GM12878 (cell line): ENCODE measurements around the gene BMAL1. TPM values are rescaled to one million over a fixed set of nuclear protein-coding genes. Genes with fewer than 3 reads are reported as not detected.

Experiments used
- ATAC-seq: fragments of 200-7000 bp; cut with Tn5 transposase; 3 replicates; pipeline ENCODE4 v1.9.1; 2020; ENCODE audit warnings: mild to moderate bottlenecking, moderate library complexity
- BruUV-seq: library from RNA; stranded (reverse); fragments of 400-500 nt; replicated peaks from 2 replicates; lab custom pipeline; 2021; lab: Mats Ljungman, UMichigan
- CTCF ChIA-PET: fragments of 300-600 bp; sonication (Branson Sonifier 250); formaldehyde crosslinking; extraction: SDS; loops from one replicate; lab custom pipeline; 2021; ENCODE audit warnings: inconsistent platforms; lab: Yijun Ruan, JAX
- POLR2A ChIA-PET: fragments of 350-600 bp; formaldehyde crosslinking; extraction: SDS; loops from one replicate; lab custom pipeline; 2021; ENCODE audit warnings: inconsistent platforms; lab: Charles Lee
- RAD21 ChIA-PET: fragments of 300-600 bp; sonication (Branson Sonifier 250); formaldehyde crosslinking; loops from one replicate; lab custom pipeline; 2023; ENCODE audit warnings: antibody characterized with exemption; ENCODE audit not compliant: unreplicated experiment; lab: Charles Lee
- SMC1A ChIA-PET: fragments of 300-600 bp; sonication (Branson Sonifier 250); formaldehyde crosslinking; loops from one replicate; lab custom pipeline; 2023; ENCODE audit not compliant: unreplicated experiment, uncharacterized antibody; lab: Charles Lee
- DNase-seq: peaks from one replicate; pipeline ENCODE4 v3.0.0-alpha.2; 2011; ENCODE audit warnings: low read depth, low spot score
- FAIRE-seq: peaks from 3 replicates; lab custom pipeline; 2011; peaks lifted over from hg19 to GRCh38; lab: Jason Lieb, UNC
- H2AFZ ChIP-seq: 2 replicates; pipeline ENCODE4 v1.6.0; 2011; ENCODE audit warnings: low read depth, low read length, control low read depth; ENCODE audit not compliant: control insufficient read depth
- H3K27ac ChIP-seq: 2 replicates; pipeline ENCODE4 v1.5.1; 2011; ENCODE audit warnings: control low read depth; ENCODE audit not compliant: control insufficient read depth, insufficient read depth
- H3K27me3 ChIP-seq, 2 experiments: replicated peaks in 1 of 2; 2 replicates each; pipeline versions ENCODE4 v1.6.0 to v1.6.1; 2011; ENCODE audit warnings: low read length in 1 of 2; ENCODE audit not compliant: control insufficient read depth in 2 of 2, insufficient read depth in 2 of 2
- H3K36me3 ChIP-seq, 2 experiments: 2 replicates each; pipeline ENCODE4 v1.5.1; 2011; ENCODE audit warnings: low read length in 1 of 2; ENCODE audit not compliant: control insufficient read depth in 2 of 2, insufficient read depth in 2 of 2
- H3K4me1 ChIP-seq: 2 replicates; pipeline ENCODE4 v1.6.1; 2011; ENCODE audit warnings: mild to moderate bottlenecking, low read length, moderate library complexity, mixed read lengths; ENCODE audit not compliant: control insufficient read depth, insufficient read depth
- H3K4me2 ChIP-seq: 2 replicates; pipeline ENCODE4 v1.6.0; 2011; ENCODE audit warnings: control low read depth; ENCODE audit not compliant: control insufficient read depth, insufficient read depth
- H3K4me3 ChIP-seq: fragments of 200-600 bp; sonication (generic); 2 replicates; pipeline ENCODE4 v1.5.1; 2016
- H3K79me2 ChIP-seq: 2 replicates; pipeline ENCODE4 v1.6.0; 2011; ENCODE audit warnings: low read length; ENCODE audit not compliant: control insufficient read depth, insufficient read depth
- H3K9ac ChIP-seq: 2 replicates; pipeline ENCODE4 v1.8.0; 2011; ENCODE audit warnings: low read length, control low read depth, mixed read lengths; ENCODE audit not compliant: control insufficient read depth, insufficient read depth
- H3K9me3 ChIP-seq: replicated peaks from 3 replicates; pipeline ENCODE4 v1.5.1; 2011; ENCODE audit warnings: mild to moderate bottlenecking, low read length; ENCODE audit not compliant: control insufficient read depth, insufficient read depth
- H4K20me1 ChIP-seq: 2 replicates; pipeline ENCODE4 v1.6.0; 2011; ENCODE audit not compliant: control insufficient read depth, insufficient read depth
- CREB1 ChIP-seq: IDR thresholded peaks from 2 replicates; pipeline ENCODE4 v1.6.1; 2012; ENCODE audit warnings: low read depth, mild to moderate bottlenecking, inconsistent platforms
- EZH2 ChIP-seq: IDR thresholded peaks from 2 replicates; pipeline ENCODE4 v1.6.1; 2012; ENCODE audit warnings: low read depth, mild to moderate bottlenecking, control low read depth, inconsistent platforms, low read length, borderline replicate concordance; ENCODE audit not compliant: control insufficient read depth
- FOXM1 ChIP-seq: IDR thresholded peaks from 2 replicates; pipeline ENCODE4 v1.6.1; 2012; ENCODE audit warnings: low read depth, mild to moderate bottlenecking, inconsistent platforms, low read length, moderate library complexity
- SUZ12 ChIP-seq: fragments of 200-600 bp; sonication (generic); IDR thresholded peaks from one replicate; pipeline ENCODE4 v1.6.1; 2018; ENCODE audit warnings: antibody characterized with exemption, mild to moderate bottlenecking; ENCODE audit not compliant: unreplicated experiment
- WGBS: methylation state at CpG from one replicate; pipeline ENCODE4 v1.1.6; 2016; ENCODE audit warnings: low lambda C conversion rate; ENCODE audit not compliant: insufficient replicate concordance, insufficient coverage; ENCODE audit errors: missing lambda C conversion rate; 5-methylcytosine and 5-hydroxymethylcytosine counted together
- in situ Hi-C: fragments of 300-500 bp; cut with MboI; formaldehyde crosslinking; loops from 9 replicates; pipeline ENCODE4 v1.14.3; 2018; ENCODE audit warnings: mixed read lengths
- intact Hi-C: fragments of 100-400 bp; cut with micrococcal nuclease; formaldehyde crosslinking; loops from one replicate; pipeline ENCODE4 v1.14.2; 2022; ENCODE audit not compliant: unreplicated experiment
- polyA plus RNA-seq, 11 experiments: library from polyadenylated mRNA; depleted of rRNA in 4 of 11; unstranded in 6 of 11; stranded (reverse) in 5 of 11; fragments of >200 nt; fragmentation: Nextera tagmentation in 4 of 11; fragmentation: Illumina TruSeq in 1 of 11; extraction: Ambion mirVana in 4 of 11; extraction: Trizol in 1 of 11; gene quantifications; 1 replicate in 1 of 11; 2 replicates in 10 of 11; pipeline versions ENCODE4 v1.2.1 to v1.2.3, GENCODE V29; 2011 to 2016; ENCODE audit warnings: inconsistent platforms in 2 of 11, missing spikeins in 2 of 11, low read depth in 1 of 11
- total RNA-seq, 4 experiments: library from RNA; depleted of rRNA in 3 of 4; stranded (reverse); fragments of >200 nt in 3 of 4; fragmentation: Illumina TruSeq in 1 of 4; extraction: Trizol in 1 of 4; gene quantifications; 2 replicates each; pipeline versions ENCODE4 v1.2.1 to v1.2.3, GENCODE V29; 2013 to 2021
- TF ChIP-seq, protein P1 (sequence below): fragments of 450-650 bp; IDR thresholded peaks from 2 replicates; pipeline ENCODE4 v1.6.1; 2017; ENCODE audit warnings: mild to moderate bottlenecking, moderate library complexity
- TF ChIP-seq, protein P2 (sequence below): fragments of 150-350 bp; IDR thresholded peaks from 2 replicates; pipeline ENCODE4 v1.6.1; 2016; ENCODE audit warnings: low read depth, low read length
- TF ChIP-seq, protein P3 (sequence below), 3 experiments: IDR thresholded peaks in 2 of 3; conservative IDR thresholded peaks in 1 of 3; 2 replicates each; pipeline ENCODE4 v1.5.1; 2011; ENCODE audit warnings: low read depth in 3 of 3, low read length in 3 of 3, mild to moderate bottlenecking in 3 of 3, control low read depth in 2 of 3, moderate library complexity in 2 of 3, inconsistent platforms in 1 of 3, mixed read lengths in 1 of 3; ENCODE audit not compliant: control insufficient read depth in 2 of 3, insufficient read depth in 1 of 3; ENCODE audit errors: extremely low read depth in 1 of 3
- TF ChIP-seq, protein P4 (sequence below): fragments of 450-650 bp; IDR thresholded peaks from 2 replicates; pipeline ENCODE4 v1.6.1; 2016; ENCODE audit warnings: mild to moderate bottlenecking
- TF ChIP-seq, protein P5 (sequence below): fragments of 150-350 bp; IDR thresholded peaks from 2 replicates; pipeline ENCODE4 v1.6.1; 2014; ENCODE audit warnings: mild to moderate bottlenecking, low read depth, low read length

Gene BMAL1
- total and polyA plus RNA-seq, 10 of the 15 experiments (the other 5 are each of a cell fraction or from before 2014, with no cell fraction given) = 3.5 to 40.6 (median 13.6) TPM

DNA sequence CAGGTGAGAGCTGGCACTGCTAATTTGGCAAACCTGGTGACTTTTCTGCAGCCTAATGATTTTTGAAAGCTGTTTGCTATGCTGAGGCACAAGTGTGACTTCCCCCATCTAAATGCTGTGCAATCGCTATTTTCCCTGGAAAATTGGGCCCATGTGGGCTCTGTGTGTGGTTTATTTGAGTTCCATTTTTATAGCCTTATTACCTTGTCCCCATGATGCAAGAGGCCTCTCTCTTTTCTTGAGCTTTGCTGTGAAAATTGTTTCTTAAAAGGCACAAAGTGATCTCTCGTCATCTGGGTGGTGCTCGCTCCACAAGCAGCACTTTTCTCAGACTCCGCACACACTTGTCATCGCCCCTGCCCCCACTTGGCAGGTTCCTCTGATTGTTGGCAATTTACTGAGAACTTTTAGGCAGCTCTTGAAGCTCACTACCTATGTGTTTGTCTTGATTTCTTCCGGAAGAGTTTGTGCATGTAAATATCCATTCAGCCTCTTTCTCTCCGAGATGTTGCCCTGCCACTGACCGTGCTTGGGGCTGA is 24.9 kb downstream of the BMAL1 start:
- Histone ChIP-seq H4K20me1 (no peaks in the 10 kb centered on the region; the same call in 1 of the 2 replicates), H3K4me1 (peaks cover 16% of the 10 kb centered on the region), H3K27ac (no peak overlapping the region), H3K4me2 (no peak overlapping the region), H3K9ac (no peak overlapping the region), H3K27me3 (no peaks in the 10 kb centered on the region), H3K36me3 (peaks cover 0 to 1% of the 10 kb centered on the region in 2 experiments; a peak in 2 of 4 replicates), H3K4me3 (no peak overlapping the region), H3K9me3 (no peaks in the 10 kb centered on the region; the same call in 1 of the 3 replicates), H3K79me2 (peaks cover 41% of the 10 kb centered on the region), H2AFZ (no peak overlapping the region)
- WGBS = 98% methylated on average over 8 of the region's 8 CpGs
- in situ Hi-C loops = no loop called here
- ChIA-PET POLR2A (interaction anchor here (0.5 to 1.2 kb wide), 6 partner anchors 8 to 159 kb away, joined by 3 to 4 read pairs (median 3); no protein-coding TSS in a partner anchor), RAD21 (interaction anchor here (0.8 to 1.8 kb wide), 4 partner anchors 14 to 24 kb away, joined by 3 to 6 read pairs (median 5); no protein-coding TSS in a partner anchor), CTCF (interaction anchor here (0.7 to 1.6 kb wide), 12 partner anchors 10 to 131 kb away, joined by 3 to 7 read pairs (median 4); no protein-coding TSS in a partner anchor), SMC1A (interaction anchor here (1.0 to 3.4 kb wide), 11 partner anchors 11 to 66 kb away, joined by 3 to 23 read pairs (median 5); no protein-coding TSS in a partner anchor)
- BruUV-seq = no TSS peak
- ATAC-seq (no peak), FAIRE-seq (no peak), DNase-seq (no peak)
- intact Hi-C loops = no loop called here
- TF ChIP-seq EZH2 (no peak), CREB1 (no peak), FOXM1 (no peak), SUZ12 (no peak)
- TF ChIP-seq, protein P1, sequence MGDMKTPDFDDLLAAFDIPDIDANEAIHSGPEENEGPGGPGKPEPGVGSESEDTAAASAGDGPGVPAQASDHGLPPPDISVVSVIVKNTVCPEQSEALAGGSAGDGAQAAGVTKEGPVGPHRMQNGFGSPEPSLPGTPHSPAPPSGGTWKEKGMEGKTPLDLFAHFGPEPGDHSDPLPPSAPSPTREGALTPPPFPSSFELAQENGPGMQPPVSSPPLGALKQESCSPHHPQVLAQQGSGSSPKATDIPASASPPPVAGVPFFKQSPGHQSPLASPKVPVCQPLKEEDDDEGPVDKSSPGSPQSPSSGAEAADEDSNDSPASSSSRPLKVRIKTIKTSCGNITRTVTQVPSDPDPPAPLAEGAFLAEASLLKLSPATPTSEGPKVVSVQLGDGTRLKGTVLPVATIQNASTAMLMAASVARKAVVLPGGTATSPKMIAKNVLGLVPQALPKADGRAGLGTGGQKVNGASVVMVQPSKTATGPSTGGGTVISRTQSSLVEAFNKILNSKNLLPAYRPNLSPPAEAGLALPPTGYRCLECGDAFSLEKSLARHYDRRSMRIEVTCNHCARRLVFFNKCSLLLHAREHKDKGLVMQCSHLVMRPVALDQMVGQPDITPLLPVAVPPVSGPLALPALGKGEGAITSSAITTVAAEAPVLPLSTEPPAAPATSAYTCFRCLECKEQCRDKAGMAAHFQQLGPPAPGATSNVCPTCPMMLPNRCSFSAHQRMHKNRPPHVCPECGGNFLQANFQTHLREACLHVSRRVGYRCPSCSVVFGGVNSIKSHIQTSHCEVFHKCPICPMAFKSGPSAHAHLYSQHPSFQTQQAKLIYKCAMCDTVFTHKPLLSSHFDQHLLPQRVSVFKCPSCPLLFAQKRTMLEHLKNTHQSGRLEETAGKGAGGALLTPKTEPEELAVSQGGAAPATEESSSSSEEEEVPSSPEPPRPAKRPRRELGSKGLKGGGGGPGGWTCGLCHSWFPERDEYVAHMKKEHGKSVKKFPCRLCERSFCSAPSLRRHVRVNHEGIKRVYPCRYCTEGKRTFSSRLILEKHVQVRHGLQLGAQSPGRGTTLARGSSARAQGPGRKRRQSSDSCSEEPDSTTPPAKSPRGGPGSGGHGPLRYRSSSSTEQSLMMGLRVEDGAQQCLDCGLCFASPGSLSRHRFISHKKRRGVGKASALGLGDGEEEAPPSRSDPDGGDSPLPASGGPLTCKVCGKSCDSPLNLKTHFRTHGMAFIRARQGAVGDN = no peak
- TF ChIP-seq, protein P2, sequence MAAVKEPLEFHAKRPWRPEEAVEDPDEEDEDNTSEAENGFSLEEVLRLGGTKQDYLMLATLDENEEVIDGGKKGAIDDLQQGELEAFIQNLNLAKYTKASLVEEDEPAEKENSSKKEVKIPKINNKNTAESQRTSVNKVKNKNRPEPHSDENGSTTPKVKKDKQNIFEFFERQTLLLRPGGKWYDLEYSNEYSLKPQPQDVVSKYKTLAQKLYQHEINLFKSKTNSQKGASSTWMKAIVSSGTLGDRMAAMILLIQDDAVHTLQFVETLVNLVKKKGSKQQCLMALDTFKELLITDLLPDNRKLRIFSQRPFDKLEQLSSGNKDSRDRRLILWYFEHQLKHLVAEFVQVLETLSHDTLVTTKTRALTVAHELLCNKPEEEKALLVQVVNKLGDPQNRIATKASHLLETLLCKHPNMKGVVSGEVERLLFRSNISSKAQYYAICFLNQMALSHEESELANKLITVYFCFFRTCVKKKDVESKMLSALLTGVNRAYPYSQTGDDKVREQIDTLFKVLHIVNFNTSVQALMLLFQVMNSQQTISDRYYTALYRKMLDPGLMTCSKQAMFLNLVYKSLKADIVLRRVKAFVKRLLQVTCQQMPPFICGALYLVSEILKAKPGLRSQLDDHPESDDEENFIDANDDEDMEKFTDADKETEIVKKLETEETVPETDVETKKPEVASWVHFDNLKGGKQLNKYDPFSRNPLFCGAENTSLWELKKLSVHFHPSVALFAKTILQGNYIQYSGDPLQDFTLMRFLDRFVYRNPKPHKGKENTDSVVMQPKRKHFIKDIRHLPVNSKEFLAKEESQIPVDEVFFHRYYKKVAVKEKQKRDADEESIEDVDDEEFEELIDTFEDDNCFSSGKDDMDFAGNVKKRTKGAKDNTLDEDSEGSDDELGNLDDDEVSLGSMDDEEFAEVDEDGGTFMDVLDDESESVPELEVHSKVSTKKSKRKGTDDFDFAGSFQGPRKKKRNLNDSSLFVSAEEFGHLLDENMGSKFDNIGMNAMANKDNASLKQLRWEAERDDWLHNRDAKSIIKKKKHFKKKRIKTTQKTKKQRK = no peak
- TF ChIP-seq, protein P3, sequence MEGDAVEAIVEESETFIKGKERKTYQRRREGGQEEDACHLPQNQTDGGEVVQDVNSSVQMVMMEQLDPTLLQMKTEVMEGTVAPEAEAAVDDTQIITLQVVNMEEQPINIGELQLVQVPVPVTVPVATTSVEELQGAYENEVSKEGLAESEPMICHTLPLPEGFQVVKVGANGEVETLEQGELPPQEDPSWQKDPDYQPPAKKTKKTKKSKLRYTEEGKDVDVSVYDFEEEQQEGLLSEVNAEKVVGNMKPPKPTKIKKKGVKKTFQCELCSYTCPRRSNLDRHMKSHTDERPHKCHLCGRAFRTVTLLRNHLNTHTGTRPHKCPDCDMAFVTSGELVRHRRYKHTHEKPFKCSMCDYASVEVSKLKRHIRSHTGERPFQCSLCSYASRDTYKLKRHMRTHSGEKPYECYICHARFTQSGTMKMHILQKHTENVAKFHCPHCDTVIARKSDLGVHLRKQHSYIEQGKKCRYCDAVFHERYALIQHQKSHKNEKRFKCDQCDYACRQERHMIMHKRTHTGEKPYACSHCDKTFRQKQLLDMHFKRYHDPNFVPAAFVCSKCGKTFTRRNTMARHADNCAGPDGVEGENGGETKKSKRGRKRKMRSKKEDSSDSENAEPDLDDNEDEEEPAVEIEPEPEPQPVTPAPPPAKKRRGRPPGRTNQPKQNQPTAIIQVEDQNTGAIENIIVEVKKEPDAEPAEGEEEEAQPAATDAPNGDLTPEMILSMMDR (IDR thresholded peaks at IDR 0.05 in 2 of 3, conservative IDR thresholded peaks at IDR 0.05 in 1 of 3; ENCODE audit: control insufficient read depth in 2 of 3, extremely low read depth in 1 of 3, insufficient read depth in 1 of 3, low read depth in 3 of 3, low read length in 3 of 3) = no peak
- TF ChIP-seq, protein P4, sequence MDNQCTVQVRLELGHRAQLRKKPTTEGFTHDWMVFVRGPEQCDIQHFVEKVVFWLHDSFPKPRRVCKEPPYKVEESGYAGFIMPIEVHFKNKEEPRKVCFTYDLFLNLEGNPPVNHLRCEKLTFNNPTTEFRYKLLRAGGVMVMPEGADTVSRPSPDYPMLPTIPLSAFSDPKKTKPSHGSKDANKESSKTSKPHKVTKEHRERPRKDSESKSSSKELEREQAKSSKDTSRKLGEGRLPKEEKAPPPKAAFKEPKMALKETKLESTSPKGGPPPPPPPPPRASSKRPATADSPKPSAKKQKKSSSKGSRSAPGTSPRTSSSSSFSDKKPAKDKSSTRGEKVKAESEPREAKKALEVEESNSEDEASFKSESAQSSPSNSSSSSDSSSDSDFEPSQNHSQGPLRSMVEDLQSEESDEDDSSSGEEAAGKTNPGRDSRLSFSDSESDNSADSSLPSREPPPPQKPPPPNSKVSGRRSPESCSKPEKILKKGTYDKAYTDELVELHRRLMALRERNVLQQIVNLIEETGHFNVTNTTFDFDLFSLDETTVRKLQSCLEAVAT = no peak
- TF ChIP-seq, protein P5, sequence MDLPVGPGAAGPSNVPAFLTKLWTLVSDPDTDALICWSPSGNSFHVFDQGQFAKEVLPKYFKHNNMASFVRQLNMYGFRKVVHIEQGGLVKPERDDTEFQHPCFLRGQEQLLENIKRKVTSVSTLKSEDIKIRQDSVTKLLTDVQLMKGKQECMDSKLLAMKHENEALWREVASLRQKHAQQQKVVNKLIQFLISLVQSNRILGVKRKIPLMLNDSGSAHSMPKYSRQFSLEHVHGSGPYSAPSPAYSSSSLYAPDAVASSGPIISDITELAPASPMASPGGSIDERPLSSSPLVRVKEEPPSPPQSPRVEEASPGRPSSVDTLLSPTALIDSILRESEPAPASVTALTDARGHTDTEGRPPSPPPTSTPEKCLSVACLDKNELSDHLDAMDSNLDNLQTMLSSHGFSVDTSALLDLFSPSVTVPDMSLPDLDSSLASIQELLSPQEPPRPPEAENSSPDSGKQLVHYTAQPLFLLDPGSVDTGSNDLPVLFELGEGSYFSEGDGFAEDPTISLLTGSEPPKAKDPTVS = no peak
